ENCODE data around the gene KIAA0586. TPM values are rescaled to one million over a fixed set of nuclear protein-coding genes. Genes with fewer than 3 reads are reported as not detected.

The KIAA0586 gene
- total and polyA plus RNA-seq, 2 of the 13 experiments (the other 11 are each of a cell fraction or from before 2014, with no cell fraction given): 12.6 to 25.2 TPM

- TF ChIP-seq, protein P1, sequence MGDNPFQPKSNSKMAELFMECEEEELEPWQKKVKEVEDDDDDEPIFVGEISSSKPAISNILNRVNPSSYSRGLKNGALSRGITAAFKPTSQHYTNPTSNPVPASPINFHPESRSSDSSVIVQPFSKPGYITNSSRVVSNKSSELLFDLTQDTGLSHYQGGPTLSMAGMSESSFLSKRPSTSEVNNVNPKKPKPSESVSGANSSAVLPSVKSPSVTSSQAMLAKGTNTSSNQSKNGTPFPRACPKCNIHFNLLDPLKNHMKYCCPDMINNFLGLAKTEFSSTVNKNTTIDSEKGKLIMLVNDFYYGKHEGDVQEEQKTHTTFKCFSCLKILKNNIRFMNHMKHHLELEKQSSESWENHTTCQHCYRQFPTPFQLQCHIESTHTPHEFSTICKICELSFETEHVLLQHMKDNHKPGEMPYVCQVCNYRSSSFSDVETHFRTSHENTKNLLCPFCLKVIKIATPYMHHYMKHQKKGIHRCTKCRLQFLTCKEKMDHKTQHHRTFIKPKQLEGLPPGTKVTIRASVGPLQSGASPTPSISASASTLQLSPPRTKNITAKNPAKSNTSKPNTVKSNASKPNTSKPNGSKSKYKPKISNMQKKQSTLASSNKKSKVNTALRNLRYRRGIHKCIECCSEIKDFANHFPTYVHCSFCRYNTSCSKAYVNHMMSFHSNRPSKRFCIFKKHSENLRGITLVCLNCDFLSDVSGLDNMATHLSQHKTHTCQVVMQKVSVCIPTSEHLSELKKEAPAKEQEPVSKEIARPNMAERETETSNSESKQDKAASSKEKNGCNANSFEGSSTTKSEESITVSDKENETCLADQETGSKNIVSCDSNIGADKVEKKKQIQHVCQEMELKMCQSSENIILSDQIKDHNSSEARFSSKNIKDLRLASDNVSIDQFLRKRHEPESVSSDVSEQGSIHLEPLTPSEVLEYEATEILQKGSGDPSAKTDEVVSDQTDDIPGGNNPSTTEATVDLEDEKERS (CRISPR knock-in tag; IDR thresholded peaks at IDR 0.05): no peak; the same call in 1 of the 2 replicates
- TF ChIP-seq ZNF713 (CRISPR knock-in tag; IDR thresholded peaks at IDR 0.05): 0 out of 2 replicates have a peak, but pooled peaks have one; percentile 38
- peak; percentile 53; the same call in 1 of the 2 replicates for TF ChIP-seq NCOR1 (IDR thresholded peaks at IDR 0.05; ENCODE audit: borderline replicate concordance, low read length)
- no peak for TF ChIP-seq TCF12 (IDR thresholded peaks at IDR 0.05)
- TF ChIP-seq TCF12 (CRISPR knock-in tag; IDR thresholded peaks at IDR 0.05): no peak
- TF ChIP-seq, protein P2, sequence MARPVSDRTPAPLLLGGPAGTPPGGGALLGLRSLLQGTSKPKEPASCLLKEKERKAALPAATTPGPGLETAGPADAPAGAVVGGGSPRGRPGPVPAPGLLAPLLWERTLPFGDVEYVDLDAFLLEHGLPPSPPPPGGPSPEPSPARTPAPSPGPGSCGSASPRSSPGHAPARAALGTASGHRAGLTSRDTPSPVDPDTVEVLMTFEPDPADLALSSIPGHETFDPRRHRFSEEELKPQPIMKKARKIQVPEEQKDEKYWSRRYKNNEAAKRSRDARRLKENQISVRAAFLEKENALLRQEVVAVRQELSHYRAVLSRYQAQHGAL (CRISPR knock-in tag; IDR thresholded peaks at IDR 0.05; ENCODE audit: not compliant biosample characterization): no peak
- TF ChIP-seq ZNF10 (CRISPR knock-in tag; IDR thresholded peaks at IDR 0.05; ENCODE audit: borderline replicate concordance, low read depth): no peak
- TF ChIP-seq AHR (CRISPR knock-in tag; IDR thresholded peaks at IDR 0.05): no peak
- TF ChIP-seq, protein P3, sequence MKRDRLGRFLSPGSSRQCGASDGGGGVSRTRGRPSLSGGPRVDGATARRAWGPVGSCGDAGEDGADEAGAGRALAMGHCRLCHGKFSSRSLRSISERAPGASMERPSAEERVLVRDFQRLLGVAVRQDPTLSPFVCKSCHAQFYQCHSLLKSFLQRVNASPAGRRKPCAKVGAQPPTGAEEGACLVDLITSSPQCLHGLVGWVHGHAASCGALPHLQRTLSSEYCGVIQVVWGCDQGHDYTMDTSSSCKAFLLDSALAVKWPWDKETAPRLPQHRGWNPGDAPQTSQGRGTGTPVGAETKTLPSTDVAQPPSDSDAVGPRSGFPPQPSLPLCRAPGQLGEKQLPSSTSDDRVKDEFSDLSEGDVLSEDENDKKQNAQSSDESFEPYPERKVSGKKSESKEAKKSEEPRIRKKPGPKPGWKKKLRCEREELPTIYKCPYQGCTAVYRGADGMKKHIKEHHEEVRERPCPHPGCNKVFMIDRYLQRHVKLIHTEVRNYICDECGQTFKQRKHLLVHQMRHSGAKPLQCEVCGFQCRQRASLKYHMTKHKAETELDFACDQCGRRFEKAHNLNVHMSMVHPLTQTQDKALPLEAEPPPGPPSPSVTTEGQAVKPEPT (CRISPR knock-in tag; IDR thresholded peaks at IDR 0.05; ENCODE audit: low read depth): peak; percentile 98
- TF ChIP-seq ZNF841 (CRISPR knock-in tag; IDR thresholded peaks at IDR 0.05; ENCODE audit: borderline replicate concordance): no peak
- peak; percentile 64 for TF ChIP-seq FOXP4 (CRISPR knock-in tag; IDR thresholded peaks at IDR 0.05)
- TF ChIP-seq POLR2G (IDR thresholded peaks at IDR 0.05; ENCODE audit: low read depth, low read length): peak; percentile 82
- no peak for TF ChIP-seq NFE2 (CRISPR knock-in tag; IDR thresholded peaks at IDR 0.05)
- TF ChIP-seq MZF1 (CRISPR knock-in tag; IDR thresholded peaks at IDR 0.05; ENCODE audit: borderline replicate concordance): no peak
- peak; percentile 47; the same call in 1 of the 2 replicates for TF ChIP-seq SIX4 (CRISPR knock-in tag; IDR thresholded peaks at IDR 0.05)
- TF ChIP-seq, protein P4, sequence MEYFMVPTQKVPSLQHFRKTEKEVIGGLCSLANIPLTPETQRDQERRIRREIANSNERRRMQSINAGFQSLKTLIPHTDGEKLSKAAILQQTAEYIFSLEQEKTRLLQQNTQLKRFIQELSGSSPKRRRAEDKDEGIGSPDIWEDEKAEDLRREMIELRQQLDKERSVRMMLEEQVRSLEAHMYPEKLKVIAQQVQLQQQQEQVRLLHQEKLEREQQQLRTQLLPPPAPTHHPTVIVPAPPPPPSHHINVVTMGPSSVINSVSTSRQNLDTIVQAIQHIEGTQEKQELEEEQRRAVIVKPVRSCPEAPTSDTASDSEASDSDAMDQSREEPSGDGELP (IDR thresholded peaks at IDR 0.05; ENCODE audit: borderline replicate concordance, low read depth): no peak
- TF ChIP-seq, protein P5, sequence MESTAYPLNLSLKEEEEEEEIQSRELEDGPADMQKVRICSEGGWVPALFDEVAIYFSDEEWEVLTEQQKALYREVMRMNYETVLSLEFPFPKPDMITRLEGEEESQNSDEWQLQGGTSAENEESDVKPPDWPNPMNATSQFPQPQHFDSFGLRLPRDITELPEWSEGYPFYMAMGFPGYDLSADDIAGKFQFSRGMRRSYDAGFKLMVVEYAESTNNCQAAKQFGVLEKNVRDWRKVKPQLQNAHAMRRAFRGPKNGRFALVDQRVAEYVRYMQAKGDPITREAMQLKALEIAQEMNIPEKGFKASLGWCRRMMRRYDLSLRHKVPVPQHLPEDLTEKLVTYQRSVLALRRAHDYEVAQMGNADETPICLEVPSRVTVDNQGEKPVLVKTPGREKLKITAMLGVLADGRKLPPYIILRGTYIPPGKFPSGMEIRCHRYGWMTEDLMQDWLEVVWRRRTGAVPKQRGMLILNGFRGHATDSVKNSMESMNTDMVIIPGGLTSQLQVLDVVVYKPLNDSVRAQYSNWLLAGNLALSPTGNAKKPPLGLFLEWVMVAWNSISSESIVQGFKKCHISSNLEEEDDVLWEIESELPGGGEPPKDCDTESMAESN (CRISPR knock-in tag; conservative IDR thresholded peaks at IDR 0.05): no peak
These were observed at the start of gene KIAA0586, which contains the start of gene TIMM9 (continued) for GRCh38 chr14:58427281-58428117.

Data from HepG2 (cell line).